Measurements from ENCODE around the gene MRFAP1. TPM values are rescaled to one million over a fixed set of nuclear protein-coding genes. Genes with fewer than 3 reads are reported as not detected.

MRFAP1 gene
- total and polyA plus RNA-seq, 10 of the 15 experiments (the other 5 are each of a cell fraction or from before 2014, with no cell fraction given): 18.7 to 105 (median 80.8) TPM

DNA sequence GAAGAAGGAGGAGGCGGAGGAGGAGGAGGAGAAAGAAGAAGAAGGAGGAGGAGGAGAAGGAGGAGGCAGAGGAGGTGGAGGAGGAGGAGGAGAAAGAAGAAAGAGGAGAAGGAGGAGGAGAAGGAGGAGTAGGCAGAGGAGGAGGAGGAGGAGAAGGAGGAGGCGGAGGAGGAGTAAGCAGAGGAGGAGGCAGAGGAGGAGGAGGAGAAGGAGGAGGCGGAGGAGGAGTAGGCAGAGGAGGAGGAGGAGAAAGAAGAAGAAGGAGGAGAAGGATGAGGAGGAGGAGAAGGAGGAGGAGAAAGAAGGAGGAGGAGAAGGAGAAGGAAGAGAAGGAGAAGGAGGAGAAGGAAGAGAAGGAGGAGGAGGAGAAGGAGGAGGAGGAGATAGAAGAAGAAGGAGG, 19.9 kb downstream of the MRFAP1 start (continued):
- TF ChIP-seq NFYA (IDR thresholded peaks at IDR 0.05; ENCODE audit: borderline replicate concordance, low read depth, low read length): no peak
- TF ChIP-seq JUNB (IDR thresholded peaks at IDR 0.05): no peak
- TF ChIP-seq, protein P1, sequence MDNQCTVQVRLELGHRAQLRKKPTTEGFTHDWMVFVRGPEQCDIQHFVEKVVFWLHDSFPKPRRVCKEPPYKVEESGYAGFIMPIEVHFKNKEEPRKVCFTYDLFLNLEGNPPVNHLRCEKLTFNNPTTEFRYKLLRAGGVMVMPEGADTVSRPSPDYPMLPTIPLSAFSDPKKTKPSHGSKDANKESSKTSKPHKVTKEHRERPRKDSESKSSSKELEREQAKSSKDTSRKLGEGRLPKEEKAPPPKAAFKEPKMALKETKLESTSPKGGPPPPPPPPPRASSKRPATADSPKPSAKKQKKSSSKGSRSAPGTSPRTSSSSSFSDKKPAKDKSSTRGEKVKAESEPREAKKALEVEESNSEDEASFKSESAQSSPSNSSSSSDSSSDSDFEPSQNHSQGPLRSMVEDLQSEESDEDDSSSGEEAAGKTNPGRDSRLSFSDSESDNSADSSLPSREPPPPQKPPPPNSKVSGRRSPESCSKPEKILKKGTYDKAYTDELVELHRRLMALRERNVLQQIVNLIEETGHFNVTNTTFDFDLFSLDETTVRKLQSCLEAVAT (IDR thresholded peaks at IDR 0.05): no peak
- no peak for TF ChIP-seq SIN3A (IDR thresholded peaks at IDR 0.05; ENCODE audit: low read depth, low read length)
- TF ChIP-seq, protein P2, sequence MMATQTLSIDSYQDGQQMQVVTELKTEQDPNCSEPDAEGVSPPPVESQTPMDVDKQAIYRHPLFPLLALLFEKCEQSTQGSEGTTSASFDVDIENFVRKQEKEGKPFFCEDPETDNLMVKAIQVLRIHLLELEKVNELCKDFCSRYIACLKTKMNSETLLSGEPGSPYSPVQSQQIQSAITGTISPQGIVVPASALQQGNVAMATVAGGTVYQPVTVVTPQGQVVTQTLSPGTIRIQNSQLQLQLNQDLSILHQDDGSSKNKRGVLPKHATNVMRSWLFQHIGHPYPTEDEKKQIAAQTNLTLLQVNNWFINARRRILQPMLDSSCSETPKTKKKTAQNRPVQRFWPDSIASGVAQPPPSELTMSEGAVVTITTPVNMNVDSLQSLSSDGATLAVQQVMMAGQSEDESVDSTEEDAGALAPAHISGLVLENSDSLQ (IDR thresholded peaks at IDR 0.05): no peak
- TF ChIP-seq, protein P3, sequence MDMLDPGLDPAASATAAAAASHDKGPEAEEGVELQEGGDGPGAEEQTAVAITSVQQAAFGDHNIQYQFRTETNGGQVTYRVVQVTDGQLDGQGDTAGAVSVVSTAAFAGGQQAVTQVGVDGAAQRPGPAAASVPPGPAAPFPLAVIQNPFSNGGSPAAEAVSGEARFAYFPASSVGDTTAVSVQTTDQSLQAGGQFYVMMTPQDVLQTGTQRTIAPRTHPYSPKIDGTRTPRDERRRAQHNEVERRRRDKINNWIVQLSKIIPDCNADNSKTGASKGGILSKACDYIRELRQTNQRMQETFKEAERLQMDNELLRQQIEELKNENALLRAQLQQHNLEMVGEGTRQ (IDR thresholded peaks at IDR 0.05; ENCODE audit: borderline replicate concordance, low read depth, low read length): no peak
- TF ChIP-seq, protein P4, sequence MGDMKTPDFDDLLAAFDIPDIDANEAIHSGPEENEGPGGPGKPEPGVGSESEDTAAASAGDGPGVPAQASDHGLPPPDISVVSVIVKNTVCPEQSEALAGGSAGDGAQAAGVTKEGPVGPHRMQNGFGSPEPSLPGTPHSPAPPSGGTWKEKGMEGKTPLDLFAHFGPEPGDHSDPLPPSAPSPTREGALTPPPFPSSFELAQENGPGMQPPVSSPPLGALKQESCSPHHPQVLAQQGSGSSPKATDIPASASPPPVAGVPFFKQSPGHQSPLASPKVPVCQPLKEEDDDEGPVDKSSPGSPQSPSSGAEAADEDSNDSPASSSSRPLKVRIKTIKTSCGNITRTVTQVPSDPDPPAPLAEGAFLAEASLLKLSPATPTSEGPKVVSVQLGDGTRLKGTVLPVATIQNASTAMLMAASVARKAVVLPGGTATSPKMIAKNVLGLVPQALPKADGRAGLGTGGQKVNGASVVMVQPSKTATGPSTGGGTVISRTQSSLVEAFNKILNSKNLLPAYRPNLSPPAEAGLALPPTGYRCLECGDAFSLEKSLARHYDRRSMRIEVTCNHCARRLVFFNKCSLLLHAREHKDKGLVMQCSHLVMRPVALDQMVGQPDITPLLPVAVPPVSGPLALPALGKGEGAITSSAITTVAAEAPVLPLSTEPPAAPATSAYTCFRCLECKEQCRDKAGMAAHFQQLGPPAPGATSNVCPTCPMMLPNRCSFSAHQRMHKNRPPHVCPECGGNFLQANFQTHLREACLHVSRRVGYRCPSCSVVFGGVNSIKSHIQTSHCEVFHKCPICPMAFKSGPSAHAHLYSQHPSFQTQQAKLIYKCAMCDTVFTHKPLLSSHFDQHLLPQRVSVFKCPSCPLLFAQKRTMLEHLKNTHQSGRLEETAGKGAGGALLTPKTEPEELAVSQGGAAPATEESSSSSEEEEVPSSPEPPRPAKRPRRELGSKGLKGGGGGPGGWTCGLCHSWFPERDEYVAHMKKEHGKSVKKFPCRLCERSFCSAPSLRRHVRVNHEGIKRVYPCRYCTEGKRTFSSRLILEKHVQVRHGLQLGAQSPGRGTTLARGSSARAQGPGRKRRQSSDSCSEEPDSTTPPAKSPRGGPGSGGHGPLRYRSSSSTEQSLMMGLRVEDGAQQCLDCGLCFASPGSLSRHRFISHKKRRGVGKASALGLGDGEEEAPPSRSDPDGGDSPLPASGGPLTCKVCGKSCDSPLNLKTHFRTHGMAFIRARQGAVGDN (IDR thresholded peaks at IDR 0.05): no peak
- no peak for TF ChIP-seq MTA2 (IDR thresholded peaks at IDR 0.05; ENCODE audit: low read depth)

Data from GM12878 (cell line).